Keratinocyte (primary cell): ENCODE measurements around the gene SYNGR1.

Experiments used
- EZH2 ChIP-seq: IDR thresholded peaks from one replicate; pipeline ENCODE4 v1.6.1; 2012; ENCODE audit warnings: inconsistent platforms, mild to moderate bottlenecking, low read length, moderate library complexity
- TF ChIP-seq, protein P1 (sequence below), 3 experiments: IDR thresholded peaks in 1 of 3; conservative IDR thresholded peaks in 1 of 3; optimal IDR thresholded peaks in 1 of 3; 2 replicates in 2 of 3; 3 replicates in 1 of 3; pipeline versions ENCODE3 to v1.5.1; 2011; ENCODE audit warnings: low read length in 3 of 3, mild to moderate bottlenecking in 3 of 3, moderate library complexity in 2 of 3, control low read depth in 1 of 3, inconsistent platforms in 1 of 3; ENCODE audit not compliant: insufficient read depth in 2 of 3; ENCODE audit errors: extremely low read depth in 1 of 3

GRCh38 chr22:39428597-39429071 is 78.8 kb downstream of the SYNGR1 start:
- TF ChIP-seq, protein P1, sequence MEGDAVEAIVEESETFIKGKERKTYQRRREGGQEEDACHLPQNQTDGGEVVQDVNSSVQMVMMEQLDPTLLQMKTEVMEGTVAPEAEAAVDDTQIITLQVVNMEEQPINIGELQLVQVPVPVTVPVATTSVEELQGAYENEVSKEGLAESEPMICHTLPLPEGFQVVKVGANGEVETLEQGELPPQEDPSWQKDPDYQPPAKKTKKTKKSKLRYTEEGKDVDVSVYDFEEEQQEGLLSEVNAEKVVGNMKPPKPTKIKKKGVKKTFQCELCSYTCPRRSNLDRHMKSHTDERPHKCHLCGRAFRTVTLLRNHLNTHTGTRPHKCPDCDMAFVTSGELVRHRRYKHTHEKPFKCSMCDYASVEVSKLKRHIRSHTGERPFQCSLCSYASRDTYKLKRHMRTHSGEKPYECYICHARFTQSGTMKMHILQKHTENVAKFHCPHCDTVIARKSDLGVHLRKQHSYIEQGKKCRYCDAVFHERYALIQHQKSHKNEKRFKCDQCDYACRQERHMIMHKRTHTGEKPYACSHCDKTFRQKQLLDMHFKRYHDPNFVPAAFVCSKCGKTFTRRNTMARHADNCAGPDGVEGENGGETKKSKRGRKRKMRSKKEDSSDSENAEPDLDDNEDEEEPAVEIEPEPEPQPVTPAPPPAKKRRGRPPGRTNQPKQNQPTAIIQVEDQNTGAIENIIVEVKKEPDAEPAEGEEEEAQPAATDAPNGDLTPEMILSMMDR (optimal IDR thresholded peaks at IDR 0.05 in 1 of 3, IDR thresholded peaks at IDR 0.05 in 1 of 3, conservative IDR thresholded peaks at IDR 0.05 in 1 of 3; ENCODE audit: extremely low read depth in 1 of 3, insufficient read depth in 2 of 3, low read length in 3 of 3), result no peak
- TF ChIP-seq EZH2, result no peak
